Testis (tissue), 2 donors: ENCODE measurements around the gene RPS6KA4.

Experiments
- POLR2A ChIP-seq: fragments of 450-650 bp; IDR thresholded peaks from one replicate; pipeline ENCODE4 v1.6.1; 2017; ENCODE audit warnings: antibody characterized with exemption, mild to moderate bottlenecking, moderate library complexity
- TF ChIP-seq, protein P1 (sequence below), 3 experiments: fragments of 450-650 bp in 2 of 3; fragments of 200-600 bp in 1 of 3; sonication (generic) in 1 of 3; IDR thresholded peaks; one replicate each; pipeline ENCODE4 v1.5.1; 2016 to 2019; ENCODE audit warnings: antibody characterized with exemption in 3 of 3, mild to moderate bottlenecking in 2 of 3, moderate library complexity in 1 of 3

DNA sequence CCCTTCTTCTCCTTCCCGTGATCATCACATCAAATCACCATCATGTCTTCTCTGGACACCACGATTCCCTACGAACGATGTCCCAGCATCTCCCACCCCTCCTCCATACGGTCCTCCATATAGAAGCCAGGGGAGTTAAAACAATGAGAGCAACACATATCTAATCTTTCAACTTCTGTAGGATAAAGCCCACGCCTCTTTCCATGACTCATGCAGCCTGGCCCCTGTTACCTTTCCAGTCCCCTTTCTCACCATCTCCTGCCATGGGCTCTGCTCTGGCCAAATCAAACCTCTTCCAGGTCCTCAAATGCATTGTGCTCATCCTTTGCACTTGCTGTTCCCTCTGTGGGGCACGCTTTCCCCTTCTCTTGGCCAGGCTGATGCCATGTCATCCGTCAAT, 23.6 kb downstream of the RPS6KA4 start:
- TF ChIP-seq, protein P1, sequence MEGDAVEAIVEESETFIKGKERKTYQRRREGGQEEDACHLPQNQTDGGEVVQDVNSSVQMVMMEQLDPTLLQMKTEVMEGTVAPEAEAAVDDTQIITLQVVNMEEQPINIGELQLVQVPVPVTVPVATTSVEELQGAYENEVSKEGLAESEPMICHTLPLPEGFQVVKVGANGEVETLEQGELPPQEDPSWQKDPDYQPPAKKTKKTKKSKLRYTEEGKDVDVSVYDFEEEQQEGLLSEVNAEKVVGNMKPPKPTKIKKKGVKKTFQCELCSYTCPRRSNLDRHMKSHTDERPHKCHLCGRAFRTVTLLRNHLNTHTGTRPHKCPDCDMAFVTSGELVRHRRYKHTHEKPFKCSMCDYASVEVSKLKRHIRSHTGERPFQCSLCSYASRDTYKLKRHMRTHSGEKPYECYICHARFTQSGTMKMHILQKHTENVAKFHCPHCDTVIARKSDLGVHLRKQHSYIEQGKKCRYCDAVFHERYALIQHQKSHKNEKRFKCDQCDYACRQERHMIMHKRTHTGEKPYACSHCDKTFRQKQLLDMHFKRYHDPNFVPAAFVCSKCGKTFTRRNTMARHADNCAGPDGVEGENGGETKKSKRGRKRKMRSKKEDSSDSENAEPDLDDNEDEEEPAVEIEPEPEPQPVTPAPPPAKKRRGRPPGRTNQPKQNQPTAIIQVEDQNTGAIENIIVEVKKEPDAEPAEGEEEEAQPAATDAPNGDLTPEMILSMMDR (IDR thresholded peaks at IDR 0.05), result no peak
- no peak for TF ChIP-seq POLR2A
